ENCODE results near the gene RBM26.

DNA sequence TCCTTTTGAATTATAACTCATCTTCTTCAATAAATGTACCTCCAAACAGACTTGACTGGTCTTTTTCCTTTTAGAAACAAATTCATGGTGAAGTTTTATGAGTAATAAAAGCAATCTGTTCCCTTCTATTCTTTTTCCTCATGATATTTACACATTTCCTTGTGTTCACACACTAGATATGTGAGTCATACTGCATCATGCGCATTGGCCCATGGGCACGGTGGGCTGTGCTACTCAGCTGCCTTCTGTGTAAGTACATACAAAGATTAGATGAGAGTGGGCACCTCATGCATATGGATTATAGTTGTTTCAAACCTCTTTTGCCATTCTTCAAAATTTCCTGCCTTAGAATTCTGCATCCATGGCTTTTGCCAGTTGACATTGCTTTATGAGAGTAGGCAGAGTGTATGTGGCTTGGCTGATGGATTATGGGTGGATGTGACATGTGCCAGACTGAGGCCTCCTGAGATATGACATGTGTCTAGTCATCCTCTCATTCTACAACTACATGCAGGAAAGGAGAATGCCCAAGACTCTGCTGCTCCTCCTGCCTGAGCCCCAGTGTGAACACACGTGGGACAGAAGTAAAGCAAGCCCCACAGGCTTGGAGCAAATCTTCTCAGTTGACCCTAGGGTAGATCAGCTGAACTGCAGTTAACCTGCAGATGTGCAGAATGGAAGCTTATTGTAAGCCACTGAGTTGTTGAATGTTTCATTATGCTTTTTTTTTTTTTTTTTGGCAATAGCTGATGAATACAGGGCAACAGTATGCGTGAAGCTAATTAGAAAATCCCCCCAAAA, 109.9 kb downstream of the RBM26 start:
- TF ChIP-seq, protein P1, sequence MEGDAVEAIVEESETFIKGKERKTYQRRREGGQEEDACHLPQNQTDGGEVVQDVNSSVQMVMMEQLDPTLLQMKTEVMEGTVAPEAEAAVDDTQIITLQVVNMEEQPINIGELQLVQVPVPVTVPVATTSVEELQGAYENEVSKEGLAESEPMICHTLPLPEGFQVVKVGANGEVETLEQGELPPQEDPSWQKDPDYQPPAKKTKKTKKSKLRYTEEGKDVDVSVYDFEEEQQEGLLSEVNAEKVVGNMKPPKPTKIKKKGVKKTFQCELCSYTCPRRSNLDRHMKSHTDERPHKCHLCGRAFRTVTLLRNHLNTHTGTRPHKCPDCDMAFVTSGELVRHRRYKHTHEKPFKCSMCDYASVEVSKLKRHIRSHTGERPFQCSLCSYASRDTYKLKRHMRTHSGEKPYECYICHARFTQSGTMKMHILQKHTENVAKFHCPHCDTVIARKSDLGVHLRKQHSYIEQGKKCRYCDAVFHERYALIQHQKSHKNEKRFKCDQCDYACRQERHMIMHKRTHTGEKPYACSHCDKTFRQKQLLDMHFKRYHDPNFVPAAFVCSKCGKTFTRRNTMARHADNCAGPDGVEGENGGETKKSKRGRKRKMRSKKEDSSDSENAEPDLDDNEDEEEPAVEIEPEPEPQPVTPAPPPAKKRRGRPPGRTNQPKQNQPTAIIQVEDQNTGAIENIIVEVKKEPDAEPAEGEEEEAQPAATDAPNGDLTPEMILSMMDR (IDR thresholded peaks at IDR 0.05), result no peak
- TF ChIP-seq, protein P2, sequence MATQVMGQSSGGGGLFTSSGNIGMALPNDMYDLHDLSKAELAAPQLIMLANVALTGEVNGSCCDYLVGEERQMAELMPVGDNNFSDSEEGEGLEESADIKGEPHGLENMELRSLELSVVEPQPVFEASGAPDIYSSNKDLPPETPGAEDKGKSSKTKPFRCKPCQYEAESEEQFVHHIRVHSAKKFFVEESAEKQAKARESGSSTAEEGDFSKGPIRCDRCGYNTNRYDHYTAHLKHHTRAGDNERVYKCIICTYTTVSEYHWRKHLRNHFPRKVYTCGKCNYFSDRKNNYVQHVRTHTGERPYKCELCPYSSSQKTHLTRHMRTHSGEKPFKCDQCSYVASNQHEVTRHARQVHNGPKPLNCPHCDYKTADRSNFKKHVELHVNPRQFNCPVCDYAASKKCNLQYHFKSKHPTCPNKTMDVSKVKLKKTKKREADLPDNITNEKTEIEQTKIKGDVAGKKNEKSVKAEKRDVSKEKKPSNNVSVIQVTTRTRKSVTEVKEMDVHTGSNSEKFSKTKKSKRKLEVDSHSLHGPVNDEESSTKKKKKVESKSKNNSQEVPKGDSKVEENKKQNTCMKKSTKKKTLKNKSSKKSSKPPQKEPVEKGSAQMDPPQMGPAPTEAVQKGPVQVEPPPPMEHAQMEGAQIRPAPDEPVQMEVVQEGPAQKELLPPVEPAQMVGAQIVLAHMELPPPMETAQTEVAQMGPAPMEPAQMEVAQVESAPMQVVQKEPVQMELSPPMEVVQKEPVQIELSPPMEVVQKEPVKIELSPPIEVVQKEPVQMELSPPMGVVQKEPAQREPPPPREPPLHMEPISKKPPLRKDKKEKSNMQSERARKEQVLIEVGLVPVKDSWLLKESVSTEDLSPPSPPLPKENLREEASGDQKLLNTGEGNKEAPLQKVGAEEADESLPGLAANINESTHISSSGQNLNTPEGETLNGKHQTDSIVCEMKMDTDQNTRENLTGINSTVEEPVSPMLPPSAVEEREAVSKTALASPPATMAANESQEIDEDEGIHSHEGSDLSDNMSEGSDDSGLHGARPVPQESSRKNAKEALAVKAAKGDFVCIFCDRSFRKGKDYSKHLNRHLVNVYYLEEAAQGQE (IDR thresholded peaks at IDR 0.05; ENCODE audit: insufficient read depth in 1 of 2, low read depth in 2 of 2, low read length in 1 of 2), result no peak
- TF ChIP-seq TCF7L2 (IDR thresholded peaks at IDR 0.05; ENCODE audit: low read depth, low read length), result no peak
- no peak for TF ChIP-seq SIN3A (IDR thresholded peaks at IDR 0.05; ENCODE audit: borderline replicate concordance, insufficient read depth, low read depth, low read length)
- TF ChIP-seq POLR2AphosphoS5 (IDR thresholded peaks at IDR 0.05; ENCODE audit: low read depth, low read length), result no peak

Data from Panc1 (cell line).